Activated CD4-positive, alpha-beta T cell treated with anti-CD3 and anti-CD28 coated beads for 48 hours (primary cell): ENCODE measurements around the gene ZNF502.
"Not testable (repeated sequence)": the region's sequence is repeated elsewhere in the genome, so short reads cannot be mapped to it uniquely, and the experiment has no call there.

Experiments
- DNase-seq: peaks from one replicate; pipeline ENCODE4 v3.0.0-alpha.2; 2020

Gene ZNF502

DNA sequence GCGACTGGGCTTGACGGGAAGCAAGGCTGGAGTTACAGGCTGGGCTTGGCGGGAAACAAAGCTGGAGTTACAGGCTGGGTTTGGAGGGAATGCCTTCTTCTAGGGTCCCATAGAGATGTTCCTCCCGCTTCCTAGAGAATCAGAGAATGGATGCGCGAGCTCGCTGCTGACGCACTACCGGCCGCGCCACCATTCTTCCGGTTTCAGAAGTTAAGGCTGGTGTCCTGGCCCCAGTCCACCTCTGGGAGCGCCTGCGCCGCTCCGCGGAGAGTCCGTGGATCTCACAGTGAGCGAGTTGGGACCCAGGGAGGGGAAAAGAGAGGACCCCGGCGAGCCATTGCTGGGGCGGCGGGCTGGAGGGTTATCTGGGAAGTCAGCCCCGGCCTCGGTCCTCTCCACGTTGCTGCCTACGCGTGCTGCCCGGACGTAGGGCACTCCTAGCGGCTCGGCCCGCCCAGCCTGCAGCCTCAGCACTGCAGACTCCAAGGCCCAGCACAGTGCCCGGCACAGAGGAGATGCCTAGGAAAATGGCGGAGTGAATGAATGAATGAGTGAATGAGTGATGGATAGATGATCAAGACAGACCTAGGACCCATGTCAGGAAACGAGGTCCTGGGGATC, at the start of gene ZNF502:
ZNF502 (plus strand) TSS at position 206 of the 621 bp plus-strand sequence. CDS start 7,602 bp downstream, outside the sequence.
- peak; percentile 80 for DNase-seq

DNA sequence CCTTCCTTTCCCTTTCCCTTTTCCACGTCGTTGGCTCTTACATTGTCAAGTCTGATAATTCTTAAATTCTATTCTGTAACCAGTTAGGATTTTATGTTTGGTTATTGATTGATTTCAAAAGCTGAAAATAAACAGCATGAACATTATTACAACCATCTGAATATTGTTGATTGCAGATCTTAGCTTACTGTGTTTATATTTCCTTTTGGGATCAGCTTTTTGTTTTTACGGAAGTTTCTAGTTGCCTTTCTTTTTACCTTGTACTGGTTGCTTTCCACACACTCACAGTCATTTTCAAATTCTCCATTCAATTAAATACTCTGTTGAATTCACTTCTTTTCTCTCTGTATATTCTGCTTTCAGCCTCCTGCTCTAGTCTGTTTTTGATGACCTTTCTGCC, 47.3 kb upstream of the ZNF502 start:
- no peak for DNase-seq

DNA sequence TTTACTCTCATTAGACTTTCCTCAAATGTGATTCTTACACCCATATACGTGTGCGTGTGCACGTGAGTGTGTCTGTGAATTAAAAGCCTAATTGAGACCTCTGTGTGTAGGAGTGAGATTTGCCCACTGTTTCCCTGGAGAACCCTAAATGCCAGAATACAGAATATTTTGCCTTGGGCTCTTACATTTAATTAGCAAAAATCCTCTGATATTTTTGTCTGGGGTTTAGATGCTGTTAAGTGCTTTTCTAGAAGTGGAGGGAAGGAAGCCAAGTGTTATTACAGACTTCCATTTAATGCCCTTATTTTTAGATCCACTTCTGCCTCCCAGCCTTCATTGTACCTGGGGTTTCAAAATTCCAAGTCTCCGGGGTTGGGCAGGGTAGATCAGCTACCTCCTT, 46.1 kb upstream of the ZNF502 start:
- no peak for DNase-seq

DNA sequence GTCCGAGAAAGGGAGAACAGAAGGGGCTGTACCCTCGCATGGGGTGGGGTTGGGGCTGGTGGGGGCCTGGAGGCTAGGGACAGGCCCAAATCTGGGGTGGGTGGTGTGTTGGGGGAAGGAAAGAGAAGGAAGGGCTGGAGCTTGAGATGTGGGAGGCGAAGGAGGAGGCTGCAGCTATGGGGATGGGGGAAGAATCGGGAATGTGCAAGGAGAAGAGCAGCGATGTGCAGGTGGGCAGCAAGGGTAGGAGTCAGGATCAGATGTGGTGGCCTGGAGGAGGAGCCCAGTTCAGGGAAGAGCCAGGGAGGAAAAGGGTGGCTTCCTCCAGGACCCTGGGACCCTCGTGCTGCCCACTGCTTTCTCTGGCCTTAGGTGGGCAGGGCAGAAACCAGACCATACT, 42.7 kb upstream of the ZNF502 start:
- DNase-seq: no peak

DNA sequence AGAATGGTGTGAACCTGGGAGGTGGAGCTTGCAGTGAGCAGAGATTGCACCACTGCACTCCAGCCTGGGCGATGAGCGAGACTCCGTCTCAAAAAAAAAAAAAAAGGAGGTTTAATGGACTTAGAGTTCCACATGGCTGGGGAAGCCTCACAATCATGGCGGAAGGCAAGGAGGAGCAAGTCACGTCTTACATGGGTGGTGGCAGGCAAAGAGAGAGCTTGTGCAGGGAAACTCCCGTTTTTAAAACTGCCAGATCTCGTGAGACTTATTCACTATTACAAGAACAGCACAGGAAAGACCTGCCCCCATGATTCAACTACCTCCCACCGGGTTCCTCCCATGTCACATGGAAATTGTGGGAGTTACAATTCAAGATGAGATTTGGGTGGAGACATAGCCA, 39.0 kb upstream of the ZNF502 start:
- not testable (repeated sequence) for DNase-seq

DNA sequence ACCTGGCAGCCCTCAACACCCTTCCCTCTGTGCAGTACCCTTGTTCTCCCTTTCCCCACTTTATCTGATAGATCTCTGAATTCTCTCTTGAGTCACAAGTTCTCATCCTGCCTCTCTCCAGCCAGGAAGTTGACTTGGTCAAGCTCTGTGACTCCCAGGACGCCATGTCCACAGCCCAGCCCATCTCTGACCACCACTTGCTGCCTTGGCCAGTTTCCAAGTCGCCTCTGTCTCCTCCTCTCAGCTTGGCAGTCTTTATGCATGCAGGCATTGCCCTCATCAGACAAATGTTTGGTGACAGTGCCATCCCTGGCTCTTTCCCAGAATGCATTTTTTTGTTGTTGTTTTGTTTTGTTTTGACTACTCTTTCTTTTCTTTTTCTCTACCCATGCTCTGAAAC, 38.2 kb upstream of the ZNF502 start:
- DNase-seq: no peak

DNA sequence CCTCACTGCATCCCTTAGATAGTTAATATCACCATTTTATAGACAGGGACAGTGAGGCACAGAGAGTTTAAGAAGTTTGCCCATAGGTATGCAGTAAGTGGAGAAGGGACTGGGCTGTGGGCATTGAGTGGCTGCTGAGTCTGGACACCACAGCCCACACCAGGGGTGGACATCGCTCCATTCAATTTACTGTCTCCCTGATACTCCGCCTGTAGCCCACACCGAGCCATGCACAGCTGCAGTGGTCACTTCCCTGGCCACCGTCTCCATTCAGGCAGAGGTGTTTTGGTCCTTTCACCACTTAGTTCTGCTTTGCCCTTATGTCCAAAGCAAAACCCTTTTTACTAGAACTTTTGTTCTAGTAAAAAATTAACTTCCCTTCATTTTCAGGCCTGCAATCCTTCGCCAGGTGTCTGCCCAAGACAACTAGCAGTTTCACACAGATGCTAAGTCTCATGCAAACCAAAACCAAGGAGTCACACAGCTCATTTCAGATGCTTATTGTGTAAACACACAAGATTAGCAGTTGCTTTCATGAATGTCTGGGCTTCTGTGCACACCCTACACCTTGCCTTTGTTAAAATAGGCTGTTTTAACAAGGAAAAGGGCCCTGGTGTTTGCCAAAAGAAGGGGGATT, 33.9 kb upstream of the ZNF502 start:
- no peak for DNase-seq

DNA sequence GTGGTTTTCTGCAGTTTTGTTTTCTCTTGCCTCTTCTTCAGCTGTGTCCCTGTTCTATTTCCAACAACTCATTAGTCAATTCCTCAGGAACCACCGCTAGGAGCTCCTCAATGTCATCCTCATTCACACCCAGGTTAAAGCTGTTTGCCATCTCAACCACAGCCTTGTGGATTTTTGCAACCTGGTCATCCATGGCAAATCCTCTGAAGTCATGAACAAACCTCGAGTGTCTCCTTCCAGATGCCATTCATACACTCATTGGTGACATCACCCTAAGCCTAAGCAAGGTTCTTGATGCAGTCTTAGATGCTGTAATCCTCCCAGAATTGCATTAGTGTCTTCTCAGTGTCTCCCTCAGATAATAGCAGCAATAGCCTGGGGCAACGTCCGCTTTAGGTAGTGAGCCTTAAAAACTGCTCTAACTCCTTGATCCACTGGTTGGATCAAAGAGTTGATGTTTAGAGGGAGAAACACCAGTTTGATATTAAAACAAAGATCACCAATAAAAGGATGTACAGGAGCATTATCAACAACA, 31.5 kb upstream of the ZNF502 start:
- DNase-seq: no peak

DNA sequence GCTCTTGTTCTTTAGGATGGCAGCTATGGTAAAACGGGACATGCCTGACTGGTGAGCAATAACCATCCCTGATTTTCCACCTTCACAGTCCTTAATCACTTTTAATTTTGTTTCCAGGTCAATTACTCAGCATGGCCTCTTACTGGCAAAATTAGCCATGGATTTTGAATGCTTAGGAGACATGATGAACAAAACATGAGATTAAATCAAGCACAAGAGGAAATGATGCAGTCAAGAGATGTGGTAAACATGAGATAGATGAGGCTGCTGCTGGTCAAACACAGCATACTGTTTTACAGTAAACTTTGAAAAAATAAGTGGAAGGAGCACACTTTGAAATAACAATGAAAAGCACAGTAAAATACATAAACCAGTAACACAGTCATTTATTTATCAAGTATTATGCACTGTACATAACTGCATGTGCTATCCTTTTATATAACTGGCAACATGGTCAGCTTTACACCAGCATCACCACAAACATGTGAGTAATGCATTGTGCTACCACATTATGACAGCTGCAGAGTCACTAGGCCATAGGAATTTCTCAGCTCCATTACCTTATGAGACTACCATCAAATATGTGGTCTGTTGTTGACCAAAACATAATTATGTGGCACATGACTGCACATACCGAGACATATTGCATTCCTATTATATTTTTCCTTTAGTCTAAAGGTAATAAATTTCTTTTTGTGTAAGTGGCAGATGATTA, 30.1 kb upstream of the ZNF502 start:
- DNase-seq: no peak

DNA sequence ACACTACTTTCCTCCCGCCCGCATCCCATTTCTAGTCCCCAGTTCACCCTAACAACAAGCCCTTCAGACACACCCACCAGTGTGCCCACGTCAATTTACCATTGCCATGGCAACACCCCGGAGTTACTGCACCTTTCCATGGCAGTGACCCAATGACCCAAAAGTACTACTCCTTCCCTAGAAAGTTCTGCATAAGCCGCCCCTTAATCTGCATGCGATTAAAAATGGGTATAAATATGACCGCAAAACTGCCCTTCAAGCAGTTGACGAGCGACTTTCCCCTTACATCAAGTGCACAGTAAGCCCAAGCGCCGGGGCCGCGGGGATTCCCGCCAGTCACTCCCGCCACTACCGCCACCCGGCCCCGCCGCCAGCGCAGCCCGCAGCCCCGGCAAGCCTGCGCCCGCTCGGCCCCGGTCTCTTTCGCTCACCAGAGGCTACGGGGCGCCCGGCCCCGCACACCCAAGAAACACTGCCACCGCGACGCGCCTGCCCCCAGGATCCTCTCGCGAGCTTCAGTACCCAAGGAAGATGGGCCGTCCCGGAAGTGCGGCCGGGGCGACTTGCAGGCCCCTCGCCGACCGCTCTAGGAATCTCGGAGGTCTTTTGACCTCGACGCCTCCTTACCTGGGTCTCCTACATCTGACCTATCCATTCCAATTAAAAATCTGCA, 27.2 kb upstream of the ZNF502 start:
- DNase-seq: peak; percentile 74

DNA sequence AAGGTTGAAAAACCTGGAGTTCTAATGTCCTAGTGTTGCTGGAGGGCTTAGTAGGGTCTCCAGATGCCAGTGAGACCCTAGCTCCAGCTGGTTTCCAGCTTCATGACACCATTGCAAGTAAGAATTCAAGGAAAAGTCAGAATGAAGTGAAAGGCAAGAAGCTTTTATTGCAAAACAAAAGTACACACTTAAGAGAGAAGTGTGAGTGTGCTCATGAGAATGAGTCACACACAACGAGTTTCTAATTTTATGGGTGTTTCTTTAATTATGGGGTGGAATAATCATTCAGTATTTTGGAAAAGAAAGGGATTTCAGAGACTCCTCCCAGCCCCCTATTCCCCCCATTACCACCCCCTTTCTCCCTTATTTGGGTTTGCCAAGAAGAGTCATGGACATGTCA, 24.6 kb upstream of the ZNF502 start:
- no peak for DNase-seq

DNA sequence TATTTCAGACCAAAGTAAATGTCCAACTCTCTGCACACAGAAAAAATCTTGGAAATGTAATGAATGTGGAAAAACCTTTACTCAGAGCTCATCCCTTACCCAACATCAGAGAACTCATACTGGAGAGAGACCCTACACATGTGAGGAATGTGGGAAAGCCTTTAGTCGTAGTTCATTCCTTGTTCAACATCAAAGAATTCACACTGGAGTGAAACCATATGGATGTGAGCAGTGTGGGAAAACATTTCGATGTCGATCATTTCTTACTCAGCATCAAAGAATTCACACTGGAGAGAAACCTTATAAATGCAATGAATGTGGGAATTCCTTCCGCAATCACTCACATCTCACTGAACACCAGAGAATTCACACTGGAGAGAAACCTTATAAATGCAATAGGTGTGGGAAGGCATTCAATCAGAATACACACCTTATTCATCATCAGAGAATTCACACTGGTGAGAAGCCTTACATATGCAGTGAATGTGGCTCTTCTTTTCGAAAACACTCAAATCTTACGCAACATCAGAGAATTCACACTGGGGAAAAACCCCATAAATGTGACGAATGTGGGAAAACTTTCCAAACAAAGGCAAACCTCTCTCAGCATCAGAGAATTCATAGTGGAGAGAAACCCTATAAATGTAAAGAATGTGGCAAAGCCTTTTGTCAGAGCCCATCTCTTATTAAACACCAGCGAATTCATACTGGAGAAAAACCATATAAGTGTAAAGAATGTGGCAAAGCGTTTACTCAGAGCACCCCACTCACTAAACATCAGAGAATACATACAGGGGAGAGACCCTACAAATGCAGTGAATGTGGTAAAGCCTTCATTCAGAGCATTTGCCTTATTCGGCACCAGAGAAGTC, 9.0 kb downstream of the ZNF502 start:
- DNase-seq: no peak

DNA sequence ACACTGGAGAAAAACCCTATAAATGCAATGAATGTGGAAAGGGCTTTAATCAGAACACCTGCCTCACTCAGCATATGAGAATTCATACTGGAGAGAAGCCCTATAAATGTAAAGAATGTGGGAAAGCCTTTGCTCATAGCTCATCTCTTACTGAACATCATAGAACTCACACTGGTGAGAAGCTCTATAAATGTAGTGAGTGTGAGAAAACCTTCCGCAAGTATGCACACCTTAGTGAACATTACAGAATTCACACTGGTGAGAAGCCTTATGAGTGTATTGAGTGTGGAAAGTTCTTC, 9.6 kb downstream of the ZNF502 start:
- no peak for DNase-seq

DNA sequence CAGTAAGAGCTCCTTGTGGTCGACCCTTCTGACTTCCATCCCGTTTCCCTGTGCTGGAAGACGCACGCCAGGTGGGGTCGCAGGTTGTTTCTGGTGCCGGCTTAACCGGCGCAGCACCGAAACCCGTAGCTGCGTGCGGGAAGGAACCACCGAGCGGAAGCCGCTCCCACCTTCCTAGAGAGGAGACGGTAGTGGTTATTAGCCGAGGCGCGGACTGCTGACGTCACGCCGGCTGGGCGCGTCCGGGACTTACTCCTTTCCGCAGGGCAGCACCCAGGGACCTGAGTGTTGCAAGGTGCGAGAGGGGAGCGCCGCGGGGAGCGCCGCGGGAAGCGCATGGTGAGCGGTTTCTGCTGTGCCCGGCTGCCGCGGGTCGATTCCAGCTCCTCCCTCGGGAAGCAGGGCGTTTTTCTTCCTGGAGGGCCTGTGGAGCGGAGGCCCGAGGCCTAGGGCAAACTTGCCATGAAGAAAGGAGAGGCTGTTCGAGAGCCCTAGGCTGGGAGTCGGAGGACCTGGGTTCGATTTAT, 17.0 kb downstream of the ZNF502 start, which contains the start of gene ZNF501:
ZNF501 (plus strand) TSS at position 252 of the 527 bp plus-strand sequence. CDS start 4,787 bp downstream, outside the sequence.
- peak; percentile 92 for DNase-seq

DNA sequence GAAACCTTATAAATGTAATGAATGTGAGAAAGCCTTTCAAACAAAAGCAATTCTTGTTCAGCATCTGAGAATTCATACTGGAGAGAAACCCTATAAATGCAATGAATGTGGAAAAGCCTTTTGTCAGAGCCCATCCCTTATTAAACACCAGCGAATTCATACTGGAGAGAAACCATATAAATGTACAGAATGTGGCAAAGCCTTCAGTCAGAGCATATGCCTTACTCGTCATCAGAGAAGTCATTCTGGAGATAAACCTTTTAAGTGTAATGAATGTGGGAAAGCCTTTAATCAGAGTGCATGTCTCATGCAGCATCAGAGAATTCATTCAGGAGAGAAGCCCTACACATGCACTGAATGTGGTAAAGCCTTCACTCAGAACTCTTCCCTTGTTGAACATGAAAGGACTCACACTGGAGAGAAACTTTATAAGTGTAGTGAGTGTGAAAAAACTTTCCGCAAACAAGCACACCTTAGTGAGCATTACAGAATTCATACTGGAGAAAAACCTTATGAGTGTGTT, 22.2 kb downstream of the ZNF502 start:
- DNase-seq: no peak

DNA sequence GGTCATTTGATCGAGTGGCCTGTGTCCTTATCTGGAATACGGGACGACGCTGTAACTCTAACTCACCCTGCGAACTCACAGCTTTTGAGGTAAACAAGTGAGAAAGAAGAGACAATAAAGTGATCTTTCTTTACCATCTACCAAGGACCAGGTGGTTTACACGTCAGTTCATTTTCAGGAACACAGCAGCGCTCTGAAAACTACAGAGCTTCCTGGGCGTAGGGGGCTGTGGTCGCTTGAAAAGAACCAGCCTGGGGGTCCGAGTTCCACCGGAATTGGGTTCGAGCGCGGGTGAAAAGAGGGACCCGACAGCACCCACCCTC, 48.6 kb downstream of the ZNF502 start:
- no peak for DNase-seq

DNA sequence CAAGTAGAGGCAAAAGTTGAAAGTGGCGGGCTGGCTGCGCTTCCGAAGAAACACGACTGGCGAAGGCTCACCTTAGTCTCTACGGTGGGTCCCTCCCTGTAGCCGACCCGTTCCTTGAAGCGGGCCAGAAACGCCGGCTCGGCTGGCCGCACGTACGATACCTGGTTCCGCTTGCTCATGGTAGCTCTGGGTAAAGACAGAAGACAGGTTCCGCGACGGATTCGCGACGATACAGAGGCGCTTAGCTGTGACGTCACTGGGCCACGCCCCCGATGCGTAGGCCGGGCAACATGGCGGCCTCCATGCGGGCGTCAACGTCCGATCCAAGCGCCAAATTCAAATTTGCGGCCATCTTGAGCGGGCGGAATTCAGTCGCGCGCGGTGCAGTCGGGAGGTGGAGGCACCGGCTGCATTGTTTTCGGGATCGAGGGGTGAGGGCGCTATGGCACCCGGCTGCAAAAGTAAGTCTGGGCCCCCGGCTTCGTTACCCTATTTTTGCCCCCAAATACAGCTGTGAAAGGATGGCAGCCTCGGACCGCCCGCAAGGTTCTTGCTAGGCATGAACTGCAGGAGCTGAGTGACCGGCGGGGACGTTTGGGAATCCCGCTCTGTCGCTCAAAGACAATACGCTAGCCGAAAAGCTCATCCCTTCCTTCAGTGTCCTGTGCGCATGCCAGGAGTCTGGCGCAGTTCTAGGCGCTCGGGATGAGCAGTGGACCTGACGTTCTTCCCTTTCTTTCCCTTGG, 49.1 kb downstream of the ZNF502 start, which contains the start of the genes KIAA1143 and KIF15:
KIAA1143 (minus strand) TSS at position 196 of the 746 bp plus-strand sequence; CDS start at position 179, 17 bp downstream.
KIF15 (plus strand) TSS at position 371 of the 746 bp plus-strand sequence; CDS start at position 443, 72 bp downstream.
- peak; percentile 99 for DNase-seq

DNA sequence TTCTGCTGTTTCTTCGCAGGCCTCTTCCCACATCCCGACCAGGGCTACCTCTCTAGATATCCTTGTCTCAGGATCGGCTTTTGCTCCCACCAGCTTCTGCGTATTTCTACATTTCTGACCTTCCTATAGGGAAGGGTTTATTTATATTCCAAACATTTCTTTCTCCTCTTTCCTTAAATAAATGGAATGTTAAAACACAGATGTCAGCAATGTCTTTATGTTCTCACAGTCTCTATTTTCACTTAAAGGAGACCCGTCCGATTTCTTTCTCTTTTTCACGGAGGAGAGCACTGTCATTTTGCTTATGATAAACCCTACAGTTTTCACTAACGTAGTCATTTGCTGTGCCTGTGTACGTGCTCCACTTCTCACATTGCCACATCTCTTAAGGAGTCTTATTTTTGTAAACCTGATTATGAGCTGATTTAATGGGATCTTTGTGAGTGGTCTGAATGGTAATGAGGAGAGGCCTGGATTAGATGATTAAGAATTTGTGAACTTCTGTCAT, 49.8 kb downstream of the ZNF502 start:
- no peak for DNase-seq

DNA sequence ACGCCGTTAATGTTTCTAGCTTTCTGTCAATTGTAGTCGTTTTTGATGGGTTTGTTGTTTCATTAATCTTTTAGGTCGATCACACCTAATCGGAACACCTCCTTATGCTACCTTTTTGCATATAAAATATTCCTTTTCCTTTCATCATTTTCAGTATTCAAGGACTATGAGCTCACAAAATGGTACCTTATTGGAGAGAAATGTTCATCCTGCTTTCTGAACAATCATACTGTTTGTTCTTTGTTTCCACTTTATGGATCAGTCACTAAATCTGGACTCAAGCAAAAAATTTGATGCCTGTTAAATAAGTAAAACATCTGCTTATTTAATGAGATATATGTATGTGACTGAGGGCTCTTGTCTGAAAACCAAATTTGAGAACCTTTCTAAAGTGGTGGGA, 50.2 kb downstream of the ZNF502 start:
- DNase-seq: no peak

DNA sequence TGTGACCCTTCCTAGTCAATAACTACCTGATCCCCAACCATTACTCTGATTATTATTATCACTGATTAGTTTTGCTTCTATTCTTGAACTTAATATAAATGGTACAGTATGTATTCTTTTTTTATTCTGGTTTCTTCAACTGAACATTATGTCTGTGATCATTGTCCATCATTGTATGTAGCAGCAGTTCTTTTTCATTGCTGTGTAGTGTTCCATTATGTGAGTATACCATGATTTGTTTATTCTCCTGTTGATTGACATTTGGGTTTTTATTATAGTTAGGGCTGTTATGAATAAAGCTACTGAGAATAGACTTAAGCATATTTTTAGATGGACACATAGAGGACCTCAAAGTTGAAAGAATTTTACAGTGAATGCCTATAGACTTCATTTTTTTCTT, 51.8 kb downstream of the ZNF502 start:
- no peak for DNase-seq
